ENCODE data around the gene ITPRIPL1.
"Not testable (repeated sequence)": the region's sequence is repeated elsewhere in the genome, so short reads cannot be mapped to it uniquely, and the experiment has no call there.

Gene ITPRIPL1

GRCh38 chr2:96291751-96292150 is 33.4 kb upstream of the ITPRIPL1 start:
- Histone ChIP-seq H3K9ac (ENCODE audit: low read length) (no peak overlapping the region), H3K4me1 (ENCODE audit: insufficient read depth, low read length, severe bottlenecking) (no peaks in the 10 kb centered on the region), H2AFZ (ENCODE audit: low read length) (no peak overlapping the region), H3F3A (ENCODE audit: insufficient read depth, low read length) (no peaks in the 10 kb centered on the region), H3K4me3 (ENCODE audit: low read depth, low read length, poor library complexity, severe bottlenecking) (no peak overlapping the region), H3K9me3 (ENCODE audit: low read length) (no peaks in the 10 kb centered on the region), H3K9me2 (ENCODE audit: low read depth, low read length) (no peaks in the 10 kb centered on the region), H3K36me3 (ENCODE audit: insufficient read depth, low read length) (peaks cover 99% of the 10 kb centered on the region), H4K20me1 (ENCODE audit: insufficient read depth, low read length) (no peaks in the 10 kb centered on the region), H3K27ac (ENCODE audit: low read depth, low read length, poor library complexity, severe bottlenecking) (no peak overlapping the region), H3K4me2 (ENCODE audit: low read length) (no peak overlapping the region), H3K27me3 (ENCODE audit: insufficient read depth, low read length) (no peaks in the 10 kb centered on the region), H3K79me2 (ENCODE audit: insufficient read depth, low read length) (no peaks in the 10 kb centered on the region)
- TF ChIP-seq, protein P1, sequence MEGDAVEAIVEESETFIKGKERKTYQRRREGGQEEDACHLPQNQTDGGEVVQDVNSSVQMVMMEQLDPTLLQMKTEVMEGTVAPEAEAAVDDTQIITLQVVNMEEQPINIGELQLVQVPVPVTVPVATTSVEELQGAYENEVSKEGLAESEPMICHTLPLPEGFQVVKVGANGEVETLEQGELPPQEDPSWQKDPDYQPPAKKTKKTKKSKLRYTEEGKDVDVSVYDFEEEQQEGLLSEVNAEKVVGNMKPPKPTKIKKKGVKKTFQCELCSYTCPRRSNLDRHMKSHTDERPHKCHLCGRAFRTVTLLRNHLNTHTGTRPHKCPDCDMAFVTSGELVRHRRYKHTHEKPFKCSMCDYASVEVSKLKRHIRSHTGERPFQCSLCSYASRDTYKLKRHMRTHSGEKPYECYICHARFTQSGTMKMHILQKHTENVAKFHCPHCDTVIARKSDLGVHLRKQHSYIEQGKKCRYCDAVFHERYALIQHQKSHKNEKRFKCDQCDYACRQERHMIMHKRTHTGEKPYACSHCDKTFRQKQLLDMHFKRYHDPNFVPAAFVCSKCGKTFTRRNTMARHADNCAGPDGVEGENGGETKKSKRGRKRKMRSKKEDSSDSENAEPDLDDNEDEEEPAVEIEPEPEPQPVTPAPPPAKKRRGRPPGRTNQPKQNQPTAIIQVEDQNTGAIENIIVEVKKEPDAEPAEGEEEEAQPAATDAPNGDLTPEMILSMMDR (IDR thresholded peaks at IDR 0.05; ENCODE audit: low read length) = no peak
- no peak for TF ChIP-seq EZH2 (IDR thresholded peaks at IDR 0.05; ENCODE audit: borderline replicate concordance, low read length)

DNA sequence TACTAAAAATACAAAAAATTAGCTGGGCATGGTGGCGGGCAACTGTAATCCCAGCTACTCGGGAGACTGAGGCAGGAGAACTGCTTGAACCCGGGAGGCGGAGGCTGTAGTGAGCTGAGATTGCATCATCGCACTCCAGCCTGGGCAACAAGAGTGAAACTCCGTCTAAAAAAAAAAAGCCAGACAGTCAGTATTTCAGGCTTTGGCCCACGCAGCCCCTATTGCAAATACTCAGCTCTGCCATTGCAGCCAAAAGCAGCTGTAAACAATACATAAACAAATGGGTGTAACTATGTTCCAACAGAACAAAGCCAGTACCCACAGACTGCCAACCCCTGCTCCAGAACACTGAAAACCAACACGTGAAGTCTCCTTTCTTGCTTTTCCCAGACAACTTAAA is 30.8 kb upstream of the ITPRIPL1 start:
- not testable (repeated sequence) for H3K9me3 ChIP-seq (ENCODE audit: low read length); H3K9ac ChIP-seq (ENCODE audit: low read length); H3F3A ChIP-seq (ENCODE audit: insufficient read depth, low read length); H3K4me2 ChIP-seq (ENCODE audit: low read length); H3K4me3 ChIP-seq (ENCODE audit: low read depth, low read length, poor library complexity, severe bottlenecking); H3K79me2 ChIP-seq (ENCODE audit: insufficient read depth, low read length); H2AFZ ChIP-seq (ENCODE audit: low read length); H4K20me1 ChIP-seq (ENCODE audit: insufficient read depth, low read length); H3K9me2 ChIP-seq (ENCODE audit: low read depth, low read length); H3K4me1 ChIP-seq (ENCODE audit: insufficient read depth, low read length, severe bottlenecking); H3K27ac ChIP-seq (ENCODE audit: low read depth, low read length, poor library complexity, severe bottlenecking); H3K27me3 ChIP-seq (ENCODE audit: insufficient read depth, low read length)
- H3K36me3 ChIP-seq (ENCODE audit: insufficient read depth, low read length) = peaks cover 99% of the 10 kb centered on the region

DNA sequence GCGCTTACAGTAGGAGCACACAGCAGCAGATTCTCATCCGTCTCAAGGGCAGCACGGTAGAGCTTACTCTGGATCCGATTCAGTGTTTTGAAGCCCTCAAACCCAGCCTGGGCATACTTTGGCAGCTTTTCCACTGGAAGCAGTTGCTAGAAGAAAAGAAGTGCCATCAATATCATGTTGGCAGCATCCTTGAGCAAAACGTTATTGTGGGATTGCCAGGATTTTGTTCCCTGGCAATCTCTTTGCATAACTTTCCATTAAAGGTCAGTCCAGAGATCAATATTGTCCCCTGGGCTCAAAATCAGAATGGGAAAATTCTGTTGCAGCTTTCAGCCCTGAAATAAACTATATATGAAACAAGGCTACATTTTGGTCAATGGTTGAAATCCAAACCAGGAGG is 28.2 kb upstream of the ITPRIPL1 start:
- Histone ChIP-seq H3K4me1 (ENCODE audit: insufficient read depth, low read length, severe bottlenecking) (no peaks in the 10 kb centered on the region), H3K27ac (ENCODE audit: low read depth, low read length, poor library complexity, severe bottlenecking) (no peak overlapping the region), H3F3A (ENCODE audit: insufficient read depth, low read length) (no peaks in the 10 kb centered on the region), H3K36me3 (ENCODE audit: insufficient read depth, low read length) (peaks cover 99% of the 10 kb centered on the region), H2AFZ (ENCODE audit: low read length) (no peak overlapping the region), H3K4me2 (ENCODE audit: low read length) (no peak overlapping the region), H3K27me3 (ENCODE audit: insufficient read depth, low read length) (no peaks in the 10 kb centered on the region), H3K9me2 (ENCODE audit: low read depth, low read length) (no peaks in the 10 kb centered on the region), H3K9ac (ENCODE audit: low read length) (no peak overlapping the region), H3K4me3 (ENCODE audit: low read depth, low read length, poor library complexity, severe bottlenecking) (no peak overlapping the region), H3K79me2 (ENCODE audit: insufficient read depth, low read length) (no peaks in the 10 kb centered on the region), H4K20me1 (ENCODE audit: insufficient read depth, low read length) (no peaks in the 10 kb centered on the region), H3K9me3 (ENCODE audit: low read length) (no peaks in the 10 kb centered on the region)
- no peak for TF ChIP-seq EZH2 (IDR thresholded peaks at IDR 0.05; ENCODE audit: borderline replicate concordance, low read length)
- TF ChIP-seq, protein P1 (IDR thresholded peaks at IDR 0.05; ENCODE audit: low read length) = no peak

GRCh38 chr2:96301865-96302264 is 23.3 kb upstream of the ITPRIPL1 start:
- Histone ChIP-seq H4K20me1 (ENCODE audit: insufficient read depth, low read length) (no peaks in the 10 kb centered on the region), H3K27ac (ENCODE audit: low read depth, low read length, poor library complexity, severe bottlenecking) (no peak overlapping the region), H3K9me2 (ENCODE audit: low read depth, low read length) (no peaks in the 10 kb centered on the region), H3K9ac (ENCODE audit: low read length) (no peak overlapping the region), H3K9me3 (ENCODE audit: low read length) (no peaks in the 10 kb centered on the region), H2AFZ (ENCODE audit: low read length) (no peak overlapping the region), H3K79me2 (ENCODE audit: insufficient read depth, low read length) (peaks cover 13% of the 10 kb centered on the region), H3F3A (ENCODE audit: insufficient read depth, low read length) (no peaks in the 10 kb centered on the region), H3K4me3 (ENCODE audit: low read depth, low read length, poor library complexity, severe bottlenecking) (no peak overlapping the region), H3K27me3 (ENCODE audit: insufficient read depth, low read length) (no peaks in the 10 kb centered on the region), H3K4me1 (ENCODE audit: insufficient read depth, low read length, severe bottlenecking) (peaks cover 21% of the 10 kb centered on the region), H3K36me3 (ENCODE audit: insufficient read depth, low read length) (peaks cover 77% of the 10 kb centered on the region), H3K4me2 (ENCODE audit: low read length) (no peak overlapping the region)
- TF ChIP-seq, protein P1 (IDR thresholded peaks at IDR 0.05; ENCODE audit: low read length) = no peak
- TF ChIP-seq EZH2 (IDR thresholded peaks at IDR 0.05; ENCODE audit: borderline replicate concordance, low read length) = no peak
